Psoas muscle (tissue), 8 donors: ENCODE measurements around the gene URB1. TPM values are rescaled to one million over a fixed set of nuclear protein-coding genes. Genes with fewer than 3 reads are reported as not detected.
"Not testable (repeated sequence)": the region's sequence is repeated elsewhere in the genome, so short reads cannot be mapped to it uniquely, and the experiment has no call there.

Source experiments
- ATAC-seq, 4 donors: fragments of 200-7000 bp; cut with Tn5 transposase; one replicate each; pipeline ENCODE4 v1.9.1; 2020; ENCODE audit warnings: moderate library complexity in 3 of 4, mild to moderate bottlenecking in 2 of 4
- DNase-seq, 2 donors: peaks; one replicate each; pipeline ENCODE4 v3.0.0-alpha.2; 2020
- H3K27ac ChIP-seq: fragments of 200-600 bp; one replicate; pipeline ENCODE4 v1.8.0; 2022
- H3K27me3 ChIP-seq, 3 donors: fragments of 200-600 bp in 1 of 3; one replicate each; pipeline versions ENCODE4 v1.6.1 to v1.8.0; 2013 to 2022; ENCODE audit warnings: low read length in 2 of 3, mild to moderate bottlenecking in 2 of 3, moderate library complexity in 1 of 3; ENCODE audit not compliant: insufficient read depth in 3 of 3
- H3K36me3 ChIP-seq, 2 donors: fragments of 200-600 bp in 1 of 2; one replicate each; pipeline versions ENCODE4 v1.6.1 to v1.8.0; 2013 to 2022; ENCODE audit warnings: low read depth in 1 of 2, mild to moderate bottlenecking in 1 of 2, moderate library complexity in 1 of 2; ENCODE audit not compliant: insufficient read depth in 1 of 2
- H3K4me1 ChIP-seq: fragments of 200-600 bp; one replicate; pipeline ENCODE4 v1.8.0; 2022
- H3K4me3 ChIP-seq: fragments of 200-600 bp; one replicate; pipeline ENCODE4 v1.8.0; 2022; ENCODE audit warnings: mild to moderate bottlenecking
- H3K9me3 ChIP-seq: fragments of 200-600 bp; one replicate; pipeline ENCODE4 v1.8.0; 2022
- WGBS, 3 donors: extraction: QIAGEN DNeasy Blood & Tissue Kit; methylation state at CpG; one replicate each; pipeline versions ENCODE4 v1.1.6 to v1.1.7; 2013; 5-methylcytosine and 5-hydroxymethylcytosine counted together
- intact Hi-C, 2 donors: fragments of 100-400 bp; cut with DNase I; formaldehyde crosslinking; loops; one replicate each; pipeline versions ENCODE4 v1.11.0 to v1.14.2; 2022
- long read RNA-seq, 2 donors: library from polyadenylated mRNA; unstranded; transcript quantifications; one replicate each; pipeline ENCODE4 v2.0.0, GENCODE V29; 2021
- polyA plus RNA-seq, 3 donors: library from polyadenylated mRNA; stranded (reverse); fragments of 200-250 nt; gene quantifications; one replicate each; pipeline ENCODE4 v1.2.3, GENCODE V29; 2013
- total RNA-seq, 4 donors: library from RNA; stranded (reverse); fragmentation: NEBNext Ultra II Directional in 2 of 4; extraction: Animal tissue kit (Norgen Biotek cat#: 25700) in 2 of 4; gene quantifications; one replicate each; pipeline versions ENCODE4 v1.2.1 to v1.2.4, GENCODE V29; 2021 to 2023
- TF ChIP-seq, protein P1 (sequence below): fragments of 200-600 bp; IDR thresholded peaks from one replicate; pipeline ENCODE4 v1.8.0; 2022; ENCODE audit warnings: antibody characterized with exemption
- donor health status: healthy with polysubstance abuse.
- donor health status: DM: no; HTN: no; CAD: no; lungs with moderate emphysema.
- donor health status: Bipolar disorder and iron deficiency.
- donor health status: healthy.
- donor health status: DM: yes; HTN: yes; CAD: no.
- donor health status: DM: no; HTN: no; CAD: no.
- donor health status: DM: no; HTN: no; CAD: no.
- donor health status: DM: yes; HTN: yes; CAD: no.

URB1 gene, protein sequence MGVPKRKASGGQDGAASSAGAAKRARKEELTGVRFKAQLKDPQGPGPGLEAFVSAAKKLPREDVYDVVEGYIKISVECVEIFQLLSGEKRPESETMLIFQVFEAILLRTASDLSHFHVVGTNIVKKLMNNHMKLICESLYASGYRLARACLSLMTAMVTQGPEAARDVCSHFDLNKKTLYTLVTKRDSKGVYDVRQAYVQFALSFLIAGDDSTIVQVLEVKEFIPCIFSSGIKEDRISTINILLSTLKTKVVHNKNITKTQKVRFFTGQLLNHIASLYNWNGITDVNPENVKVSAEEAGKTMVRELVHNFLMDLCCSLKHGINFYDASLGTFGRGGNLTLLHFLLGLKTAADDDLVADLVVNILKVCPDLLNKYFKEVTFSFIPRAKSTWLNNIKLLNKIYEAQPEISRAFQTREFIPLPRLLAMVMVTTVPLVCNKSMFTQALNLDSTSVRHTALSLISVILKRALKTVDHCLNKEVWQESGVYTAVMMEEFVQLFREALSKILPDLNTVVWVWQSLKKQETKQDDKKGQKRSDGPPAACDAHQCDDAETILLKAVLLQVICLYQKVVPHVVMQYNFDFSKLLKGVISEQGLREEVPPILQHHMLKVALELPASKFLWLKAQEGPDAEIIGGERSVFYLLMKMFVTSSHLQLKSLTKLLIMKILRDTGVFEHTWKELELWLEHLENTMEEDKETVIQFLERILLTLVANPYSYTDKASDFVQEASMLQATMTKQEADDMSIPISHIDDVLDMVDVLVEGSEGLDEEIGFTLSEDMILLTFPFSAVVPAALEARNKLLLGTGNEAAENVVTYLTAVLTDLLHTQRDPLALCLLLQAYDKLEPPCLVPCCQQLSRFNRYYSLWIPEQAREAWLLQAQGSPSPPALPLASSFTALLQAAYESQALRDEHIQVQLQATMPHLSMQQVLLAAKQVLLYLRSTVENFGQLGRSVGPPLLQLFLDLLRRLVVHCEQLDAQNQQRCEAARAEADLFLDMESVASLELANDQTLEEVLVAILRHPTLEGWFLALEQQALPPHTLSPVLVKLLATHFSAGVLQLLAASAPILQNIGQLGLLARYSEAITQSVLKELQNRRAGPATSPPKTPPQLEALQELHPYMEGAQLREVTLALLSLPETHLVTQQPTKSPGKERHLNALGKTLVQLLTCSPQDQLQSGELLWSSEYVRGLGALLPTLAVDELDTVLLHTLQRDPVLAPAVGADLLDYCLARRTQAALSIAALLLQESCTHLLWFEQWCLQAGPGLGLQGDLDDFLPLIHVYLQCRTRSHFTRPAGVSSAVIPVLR (N-terminal part only)
- total RNA-seq (10 to 100 TPM; 12.9 to 19.8 (median 17.9) TPM), polyA plus RNA-seq (1 to 10 TPM; 4.8 to 9.5 (median 8.1) TPM)
- long read RNA-seq, donor 1, partial matches to known transcripts: 19 of 26 reads
- long read RNA-seq, donor 1, other reads (novel, unspliced or antisense): 7 of 26 reads
- long read RNA-seq, donor 2, partial matches to known transcripts: 31 of 39 reads
- long read RNA-seq, donor 2, other reads (novel, unspliced or antisense): 8 of 39 reads

DNA sequence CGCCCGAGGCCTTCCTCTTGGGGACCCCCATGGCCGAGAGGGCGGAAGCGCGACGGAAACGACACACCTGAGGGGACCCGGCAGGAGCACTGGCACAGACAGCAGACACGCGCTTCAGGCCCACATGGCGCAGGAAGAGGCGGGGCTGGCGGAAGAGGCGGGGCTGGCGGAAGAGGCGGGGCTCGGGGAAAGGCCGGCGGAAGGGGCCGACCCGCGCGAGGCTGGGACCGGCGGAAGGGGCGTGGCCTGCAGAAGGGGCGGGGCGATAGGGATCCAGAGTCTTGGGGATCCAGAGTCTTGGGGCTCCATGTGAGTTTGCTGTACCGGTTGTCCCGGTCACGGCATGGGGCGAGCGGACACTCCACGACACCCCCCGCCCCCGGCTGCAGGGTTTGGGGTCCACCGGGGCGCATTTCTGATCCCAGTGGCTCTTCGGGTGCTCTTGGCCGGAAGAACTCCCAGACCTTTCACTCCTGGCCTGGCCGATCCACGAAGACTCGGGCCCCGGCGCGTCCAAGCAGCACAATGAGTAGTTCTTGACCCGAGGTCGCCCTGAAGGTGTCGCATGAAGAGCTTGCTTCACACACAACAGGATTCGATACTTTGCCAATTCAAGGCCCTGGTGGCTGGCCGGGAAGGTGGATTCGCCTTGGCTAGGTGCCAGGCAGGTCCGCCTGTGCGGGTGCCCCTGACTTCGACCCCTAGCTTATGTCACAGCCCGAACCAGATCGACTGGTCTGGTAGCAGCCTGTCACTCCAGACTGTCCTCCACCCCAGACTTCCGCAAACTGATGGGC is at the start of gene URB1:
TSS of gene URB1 (minus strand) at position 133 of the 797 bp plus-strand sequence. CDS start at position 31, 102 bp downstream.
- ATAC-seq (peak; percentile 99 to 100 (median 100)), DNase-seq (peak; percentile 93 to 97)
- intact Hi-C loops: no loop called here
- peaks cover 11% of the 10 kb centered on the region for H3K4me1 ChIP-seq
- WGBS, 3 donors: 5 to 7% (median 6%) methylated on average over 37 to 59 of the region's 59 CpGs
- H3K36me3 ChIP-seq: peaks cover 0 to 10% of the 10 kb centered on the region in 2 donors
- H3K4me3 ChIP-seq: peak within 1 kb of the TSS; percentile 95
- no peaks in the 10 kb centered on the region for H3K9me3 ChIP-seq
- TF ChIP-seq, protein P1, sequence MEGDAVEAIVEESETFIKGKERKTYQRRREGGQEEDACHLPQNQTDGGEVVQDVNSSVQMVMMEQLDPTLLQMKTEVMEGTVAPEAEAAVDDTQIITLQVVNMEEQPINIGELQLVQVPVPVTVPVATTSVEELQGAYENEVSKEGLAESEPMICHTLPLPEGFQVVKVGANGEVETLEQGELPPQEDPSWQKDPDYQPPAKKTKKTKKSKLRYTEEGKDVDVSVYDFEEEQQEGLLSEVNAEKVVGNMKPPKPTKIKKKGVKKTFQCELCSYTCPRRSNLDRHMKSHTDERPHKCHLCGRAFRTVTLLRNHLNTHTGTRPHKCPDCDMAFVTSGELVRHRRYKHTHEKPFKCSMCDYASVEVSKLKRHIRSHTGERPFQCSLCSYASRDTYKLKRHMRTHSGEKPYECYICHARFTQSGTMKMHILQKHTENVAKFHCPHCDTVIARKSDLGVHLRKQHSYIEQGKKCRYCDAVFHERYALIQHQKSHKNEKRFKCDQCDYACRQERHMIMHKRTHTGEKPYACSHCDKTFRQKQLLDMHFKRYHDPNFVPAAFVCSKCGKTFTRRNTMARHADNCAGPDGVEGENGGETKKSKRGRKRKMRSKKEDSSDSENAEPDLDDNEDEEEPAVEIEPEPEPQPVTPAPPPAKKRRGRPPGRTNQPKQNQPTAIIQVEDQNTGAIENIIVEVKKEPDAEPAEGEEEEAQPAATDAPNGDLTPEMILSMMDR: no peak
- H3K27ac ChIP-seq: peak within 1 kb of the TSS; percentile 83
- peaks cover 0 to 14% (median 0%) of the 10 kb centered on the region in 3 donors for H3K27me3 ChIP-seq

DNA sequence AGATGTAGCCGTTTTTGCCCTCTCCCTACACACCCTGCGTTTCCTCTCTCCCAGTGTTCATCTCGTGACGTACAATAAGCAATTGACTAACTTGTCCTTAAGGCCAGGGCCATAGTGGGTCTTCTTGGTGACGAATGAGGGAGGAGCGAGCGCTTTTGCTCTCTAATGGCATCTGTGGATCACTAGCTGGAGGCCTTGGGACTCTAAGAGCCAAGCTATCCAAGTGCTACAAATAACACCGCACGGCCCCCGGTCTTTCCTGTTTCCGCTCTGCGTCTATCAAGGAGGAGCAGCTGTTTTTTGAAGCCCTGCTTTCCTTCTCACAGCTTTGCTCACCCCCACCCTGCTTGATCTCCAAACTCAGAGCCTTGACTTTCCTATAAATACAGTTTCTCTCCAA is 44.9 kb upstream of the URB1 start:
- intact Hi-C loops: no loop called here
- no peaks in the 10 kb centered on the region for H3K36me3 ChIP-seq
- WGBS, 3 donors: 57 to 68% (median 63%) methylated on average over 12 of the region's 12 CpGs
- TF ChIP-seq, protein P1: no peak
- DNase-seq: no peak
- no peaks in the 10 kb centered on the region for H3K9me3 ChIP-seq
- H3K4me1 ChIP-seq: no peaks in the 10 kb centered on the region
- no peaks in the 10 kb centered on the region for H3K27me3 ChIP-seq
- H3K27ac ChIP-seq: no peak overlapping the region
- no peak for ATAC-seq
- H3K4me3 ChIP-seq: no peak overlapping the region

- ATAC-seq, intact Hi-C loops: not testable (repeated sequence)
- 82 to 86% (median 85%) methylated on average over 15 of the region's 15 CpGs for WGBS, 3 donors
Observed at GRCh38 chr21:32432982-32433660, 40.3 kb upstream of the URB1 start.

DNA sequence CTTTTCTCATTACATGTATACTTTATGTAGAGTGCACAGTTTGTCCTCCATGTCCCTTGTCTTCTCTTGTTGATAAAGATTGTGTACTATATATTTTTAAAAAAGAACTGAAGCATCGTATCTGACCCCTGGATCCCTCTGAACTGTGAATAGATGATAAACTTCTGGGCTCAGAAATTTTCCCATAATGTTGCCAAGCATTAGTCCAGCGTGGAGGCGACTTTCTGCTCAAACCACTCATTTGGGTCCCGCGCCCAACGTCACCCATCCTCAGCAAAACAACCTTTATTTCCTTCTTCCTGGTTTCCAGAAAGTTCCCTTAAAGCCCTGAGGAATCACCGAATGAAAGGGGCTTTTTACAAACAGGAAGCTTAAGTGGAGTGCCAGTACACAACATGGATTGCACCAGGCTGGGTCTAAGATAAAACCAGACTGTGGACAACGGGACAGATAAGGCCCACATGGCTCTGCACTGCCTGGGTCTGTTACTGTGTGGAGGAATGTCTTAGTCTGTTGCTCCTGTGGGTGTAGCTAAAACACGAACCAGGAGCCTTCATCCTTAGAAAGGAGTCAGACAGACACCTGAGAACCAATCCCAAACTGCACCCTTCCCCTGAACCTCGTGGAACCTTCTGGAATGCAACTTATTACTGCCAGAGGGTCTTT is 35.3 kb upstream of the URB1 start:
- Histone ChIP-seq H3K9me3 (no peaks in the 10 kb centered on the region), H3K4me3 (no peak overlapping the region), H3K36me3 (no peaks in the 10 kb centered on the region), H3K4me1 (no peaks in the 10 kb centered on the region), H3K27me3 (no peaks in the 10 kb centered on the region), H3K27ac (no peak overlapping the region)
- ATAC-seq (no peak), DNase-seq (no peak)
- TF ChIP-seq, protein P1: no peak
- intact Hi-C loops: no loop called here
- 50 to 54% (median 51%) methylated on average over 10 of the region's 10 CpGs for WGBS, 3 donors

More at GRCh38 chr21:32432982-32433660, 40.3 kb upstream of the URB1 start:
- H3K27me3 ChIP-seq, DNase-seq, H3K36me3 ChIP-seq, H3K27ac ChIP-seq, H3K4me3 ChIP-seq, H3K9me3 ChIP-seq, H3K4me1 ChIP-seq: not testable (repeated sequence)
